ENCODE results near the gene ZNF888.

DNA sequence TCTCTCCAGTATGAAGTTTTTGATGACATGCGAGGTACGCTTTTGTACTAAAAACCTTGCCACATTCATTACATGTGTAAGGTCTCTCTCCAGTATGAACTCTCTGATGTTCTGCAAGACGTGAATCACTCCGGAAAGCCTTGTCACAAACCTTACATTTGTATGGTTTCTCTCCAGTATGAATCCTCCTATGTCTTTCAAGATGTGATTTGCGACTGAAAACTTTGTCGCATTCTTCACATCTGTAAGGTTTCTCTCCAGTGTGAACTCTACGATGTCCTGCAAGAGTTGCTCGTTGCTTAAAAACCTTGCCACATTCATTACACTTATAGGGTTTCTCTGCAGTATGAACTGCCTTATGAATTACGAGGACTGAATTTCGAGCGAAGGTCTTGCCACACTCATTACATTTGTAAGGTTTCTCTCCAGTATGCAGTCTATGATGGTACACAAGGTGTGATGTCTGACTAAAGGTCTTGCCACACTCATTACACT lies 42.3 kb downstream of the ZNF888 start:
- TF ChIP-seq, protein P1, sequence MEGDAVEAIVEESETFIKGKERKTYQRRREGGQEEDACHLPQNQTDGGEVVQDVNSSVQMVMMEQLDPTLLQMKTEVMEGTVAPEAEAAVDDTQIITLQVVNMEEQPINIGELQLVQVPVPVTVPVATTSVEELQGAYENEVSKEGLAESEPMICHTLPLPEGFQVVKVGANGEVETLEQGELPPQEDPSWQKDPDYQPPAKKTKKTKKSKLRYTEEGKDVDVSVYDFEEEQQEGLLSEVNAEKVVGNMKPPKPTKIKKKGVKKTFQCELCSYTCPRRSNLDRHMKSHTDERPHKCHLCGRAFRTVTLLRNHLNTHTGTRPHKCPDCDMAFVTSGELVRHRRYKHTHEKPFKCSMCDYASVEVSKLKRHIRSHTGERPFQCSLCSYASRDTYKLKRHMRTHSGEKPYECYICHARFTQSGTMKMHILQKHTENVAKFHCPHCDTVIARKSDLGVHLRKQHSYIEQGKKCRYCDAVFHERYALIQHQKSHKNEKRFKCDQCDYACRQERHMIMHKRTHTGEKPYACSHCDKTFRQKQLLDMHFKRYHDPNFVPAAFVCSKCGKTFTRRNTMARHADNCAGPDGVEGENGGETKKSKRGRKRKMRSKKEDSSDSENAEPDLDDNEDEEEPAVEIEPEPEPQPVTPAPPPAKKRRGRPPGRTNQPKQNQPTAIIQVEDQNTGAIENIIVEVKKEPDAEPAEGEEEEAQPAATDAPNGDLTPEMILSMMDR (tag by site-specific recombination; IDR thresholded peaks at IDR 0.05): no peak
- TF ChIP-seq ZNF416 (tag by site-specific recombination; IDR thresholded peaks at IDR 0.05) (no peak), ZNF626 (tag by site-specific recombination; IDR thresholded peaks at IDR 0.05) (no peak)
- TF ChIP-seq, protein P2, sequence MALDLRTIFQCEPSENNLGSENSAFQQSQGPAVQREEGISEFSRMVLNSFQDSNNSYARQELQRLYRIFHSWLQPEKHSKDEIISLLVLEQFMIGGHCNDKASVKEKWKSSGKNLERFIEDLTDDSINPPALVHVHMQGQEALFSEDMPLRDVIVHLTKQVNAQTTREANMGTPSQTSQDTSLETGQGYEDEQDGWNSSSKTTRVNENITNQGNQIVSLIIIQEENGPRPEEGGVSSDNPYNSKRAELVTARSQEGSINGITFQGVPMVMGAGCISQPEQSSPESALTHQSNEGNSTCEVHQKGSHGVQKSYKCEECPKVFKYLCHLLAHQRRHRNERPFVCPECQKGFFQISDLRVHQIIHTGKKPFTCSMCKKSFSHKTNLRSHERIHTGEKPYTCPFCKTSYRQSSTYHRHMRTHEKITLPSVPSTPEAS (tag by site-specific recombination; IDR thresholded peaks at IDR 0.05): no peak
